ENCODE results near the gene SPOUT1.
"Not testable (repeated sequence)": the region's sequence is repeated elsewhere in the genome, so short reads cannot be mapped to it uniquely, and the experiment has no call there.

SPOUT1 gene, protein sequence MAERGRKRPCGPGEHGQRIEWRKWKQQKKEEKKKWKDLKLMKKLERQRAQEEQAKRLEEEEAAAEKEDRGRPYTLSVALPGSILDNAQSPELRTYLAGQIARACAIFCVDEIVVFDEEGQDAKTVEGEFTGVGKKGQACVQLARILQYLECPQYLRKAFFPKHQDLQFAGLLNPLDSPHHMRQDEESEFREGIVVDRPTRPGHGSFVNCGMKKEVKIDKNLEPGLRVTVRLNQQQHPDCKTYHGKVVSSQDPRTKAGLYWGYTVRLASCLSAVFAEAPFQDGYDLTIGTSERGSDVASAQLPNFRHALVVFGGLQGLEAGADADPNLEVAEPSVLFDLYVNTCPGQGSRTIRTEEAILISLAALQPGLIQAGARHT

DNA sequence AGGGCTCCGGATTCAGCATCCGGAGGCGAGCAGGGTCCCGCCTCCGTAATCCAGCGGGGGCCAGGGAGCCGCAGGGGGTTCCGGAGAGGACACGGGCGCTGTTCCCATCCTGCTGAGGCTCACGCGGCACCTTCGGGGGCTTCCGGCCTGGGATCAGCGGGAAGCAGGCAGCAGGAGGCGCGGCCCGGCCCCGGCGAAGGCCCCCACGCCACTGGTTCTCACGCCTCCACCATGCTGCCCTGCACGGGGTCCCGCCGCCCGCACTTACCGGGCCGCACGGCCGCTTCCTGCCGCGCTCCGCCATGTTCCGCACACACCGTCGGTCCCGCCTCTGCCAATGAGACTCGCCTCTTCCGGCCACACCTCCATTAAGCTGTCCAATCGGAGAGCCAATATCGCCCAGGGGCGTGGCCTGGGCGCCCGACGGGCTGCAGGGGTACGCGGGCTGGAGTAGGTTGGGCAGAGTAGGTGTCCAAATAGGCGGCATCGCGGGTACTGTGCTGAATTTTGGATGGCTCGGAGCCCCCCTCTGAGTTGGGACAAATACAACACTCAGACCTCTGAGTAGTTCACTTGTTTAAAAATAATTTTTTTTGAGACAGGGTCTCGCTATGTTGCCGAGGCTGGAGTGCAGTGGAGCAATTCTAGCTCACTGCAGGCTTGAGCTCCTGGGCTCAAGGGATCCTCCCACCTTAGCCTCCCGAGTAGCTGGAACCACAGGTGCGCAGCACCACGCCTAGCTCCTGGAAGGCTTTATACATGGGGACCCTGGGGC lies at the start of gene SPOUT1:
Gene SPOUT1 (minus strand): TSS at position 318 of the 775 bp plus-strand sequence. CDS start 14 bp downstream, at position 304.
- DNase-seq = peak; percentile 89

DNA sequence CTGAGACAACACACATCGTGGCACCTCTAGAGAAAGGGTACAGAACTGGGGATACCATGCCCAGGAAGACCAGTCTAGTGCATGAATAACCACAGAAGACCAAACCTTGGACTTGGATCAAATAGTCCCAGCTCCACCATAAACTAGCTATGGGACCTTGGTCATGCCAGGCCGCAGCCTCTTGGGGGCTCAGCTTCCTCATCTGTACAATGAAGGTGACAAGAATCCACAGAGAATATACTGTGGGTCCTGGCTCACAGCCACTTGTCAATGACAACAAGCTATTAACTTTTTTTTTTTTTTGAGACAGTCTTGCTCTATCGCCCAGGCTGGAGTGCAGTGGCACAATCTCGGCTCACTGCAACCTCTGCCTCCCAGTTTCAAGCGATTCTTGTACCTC lies 48.3 kb upstream of the SPOUT1 start:
- no peak for DNase-seq

DNA sequence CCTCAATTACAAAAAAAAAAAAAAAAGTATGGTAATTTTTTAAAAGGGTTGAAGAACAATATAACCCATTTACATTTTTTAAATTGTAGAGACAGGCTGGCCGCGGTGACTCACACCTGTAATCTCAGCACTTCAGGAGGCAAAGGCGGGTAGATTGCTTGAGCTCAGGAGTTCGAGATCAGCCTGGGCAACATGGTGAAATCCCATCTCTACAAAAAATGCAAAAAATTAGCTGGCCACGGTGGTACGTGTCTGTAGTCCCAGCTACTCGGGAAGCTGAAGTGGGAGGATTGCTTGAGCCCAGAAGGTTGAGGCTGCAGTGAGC lies 41.3 kb upstream of the SPOUT1 start:
- not testable (repeated sequence) for DNase-seq

DNA sequence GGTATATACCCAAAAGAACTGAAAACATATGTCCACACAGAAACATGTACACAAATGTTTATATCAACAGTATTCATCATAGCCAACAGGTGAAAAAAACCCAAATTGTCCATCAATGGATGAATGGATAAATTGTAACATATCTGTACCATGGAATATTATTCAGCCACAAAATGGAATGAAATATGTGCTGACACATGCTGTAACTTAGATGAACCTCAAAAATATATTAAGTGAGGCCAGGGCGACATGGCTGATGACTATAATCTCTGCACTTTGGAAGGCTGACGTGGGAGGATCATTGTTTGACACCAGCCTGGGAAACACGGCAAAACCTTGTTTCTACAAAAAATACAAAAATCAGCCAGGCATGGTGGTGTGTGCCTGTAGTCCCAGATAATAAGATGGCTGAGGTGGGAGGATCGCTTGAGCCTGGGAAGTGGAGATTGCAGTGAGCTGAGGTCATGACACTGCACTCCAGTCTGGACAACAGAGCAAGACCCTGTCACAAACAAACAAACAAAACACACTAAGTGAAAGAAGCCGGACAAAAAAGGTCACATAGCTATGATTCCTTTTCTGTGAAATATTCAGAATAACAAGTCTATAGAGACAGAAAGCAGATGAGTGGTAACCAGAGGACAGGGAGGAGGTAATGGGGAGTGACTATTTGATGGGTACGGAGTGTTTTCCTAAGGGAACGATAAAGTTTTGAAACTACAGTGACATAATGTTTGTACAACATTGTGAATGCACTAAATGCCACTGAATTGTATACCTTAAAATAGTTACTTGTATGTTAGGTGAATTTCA lies 40.7 kb upstream of the SPOUT1 start:
- DNase-seq = no peak

DNA sequence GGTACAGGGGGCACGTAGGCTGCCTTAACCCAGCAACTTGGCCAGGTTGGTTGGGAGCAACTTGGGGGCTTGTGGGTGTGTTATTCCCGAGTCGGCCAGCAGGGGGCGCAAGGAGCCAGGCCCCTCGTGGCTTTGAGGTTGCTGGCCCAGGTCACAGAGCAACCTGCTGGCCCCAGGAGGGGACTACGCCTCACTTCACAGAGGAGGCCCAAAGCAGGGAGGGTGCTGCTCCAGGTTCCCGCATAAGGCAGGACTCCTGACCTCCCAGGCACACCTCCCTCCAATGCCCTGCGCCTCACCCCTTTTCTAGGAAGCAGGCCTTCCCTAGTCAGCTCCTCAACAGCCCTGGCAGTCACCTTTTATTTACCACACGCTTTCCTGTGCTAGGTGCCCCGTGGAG lies 34.1 kb upstream of the SPOUT1 start:
- peak in 1 of 2 donors; percentile 34 for DNase-seq

DNA sequence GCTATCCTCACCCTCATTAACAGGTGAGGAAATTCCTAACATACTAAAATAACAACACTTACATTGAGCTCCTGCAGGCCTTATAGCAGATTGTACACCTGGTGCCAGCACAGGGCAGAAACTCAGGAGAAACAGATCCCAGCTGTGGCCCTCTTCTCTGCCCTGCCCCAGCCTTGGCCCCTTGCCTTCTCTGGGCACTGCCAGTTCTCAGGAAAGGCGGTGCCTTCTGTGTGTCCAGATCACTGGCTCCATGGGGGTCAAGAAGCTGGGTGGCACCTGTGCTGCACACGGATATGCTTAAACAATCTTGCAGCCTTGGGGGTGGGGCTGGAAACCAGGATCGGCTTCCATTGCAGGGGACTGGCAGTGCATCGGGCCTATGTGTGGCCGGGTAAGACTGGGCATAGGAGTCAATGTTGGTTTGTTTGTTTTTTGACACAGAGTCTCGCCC lies 32.8 kb upstream of the SPOUT1 start:
- DNase-seq = no peak

DNA sequence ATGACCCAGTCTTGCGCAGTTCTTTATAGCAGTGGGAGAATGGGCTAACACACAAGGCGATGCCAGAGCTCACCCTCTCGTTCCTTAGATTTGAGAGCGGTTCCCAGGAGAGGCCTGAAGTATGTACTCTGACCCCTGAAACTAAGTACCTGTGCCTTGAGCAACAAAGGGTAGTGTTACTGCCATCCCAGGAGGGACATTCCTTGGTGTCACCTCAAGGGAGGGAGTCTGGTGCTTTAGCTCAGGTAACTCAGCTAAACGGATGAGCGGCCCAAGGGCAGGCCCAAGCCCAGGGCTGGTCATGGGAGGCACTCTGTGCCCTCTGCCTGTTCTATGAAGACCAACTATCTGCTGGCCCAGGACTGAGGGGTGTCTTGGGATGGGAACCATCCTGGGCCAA lies 31.9 kb upstream of the SPOUT1 start:
- DNase-seq = no peak

DNA sequence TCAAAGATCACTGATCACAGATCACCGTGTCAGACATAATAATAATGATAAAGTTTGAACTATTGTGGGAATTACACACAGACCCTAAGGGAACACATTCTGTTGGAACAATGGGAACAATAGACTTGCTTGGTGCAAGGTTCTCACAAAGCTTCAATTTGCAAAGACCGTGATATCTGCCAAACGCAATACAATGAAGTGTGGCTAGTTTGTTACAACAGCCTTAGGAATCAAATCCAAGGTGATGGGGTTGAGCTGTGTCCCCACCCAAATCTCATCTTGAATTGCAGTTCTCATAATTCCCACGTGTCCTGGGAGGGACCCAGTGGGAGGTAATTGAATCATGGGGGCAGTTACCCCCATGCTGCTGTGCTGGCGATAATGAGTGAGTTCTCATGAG lies 31.3 kb upstream of the SPOUT1 start:
- no peak for DNase-seq

DNA sequence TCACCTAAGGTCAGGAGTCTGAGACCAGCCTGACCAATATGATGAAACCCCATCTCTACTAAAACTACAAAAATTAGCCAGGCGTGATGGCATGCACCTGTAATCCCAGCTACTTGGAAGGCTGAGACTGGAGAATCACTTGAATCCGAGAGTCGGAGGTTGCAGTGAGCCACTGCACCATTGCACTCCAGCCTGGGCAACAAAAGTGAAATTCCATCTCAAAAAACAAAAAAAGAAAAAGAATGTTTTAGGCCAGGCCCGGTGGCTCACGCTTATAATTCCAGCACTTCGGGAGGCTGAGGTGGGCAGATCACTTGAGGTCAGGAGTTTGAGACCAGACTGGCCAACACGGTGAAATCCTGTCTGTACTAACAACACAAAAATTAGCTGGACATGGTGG lies 28.9 kb upstream of the SPOUT1 start:
- DNase-seq = not testable (repeated sequence)

DNA sequence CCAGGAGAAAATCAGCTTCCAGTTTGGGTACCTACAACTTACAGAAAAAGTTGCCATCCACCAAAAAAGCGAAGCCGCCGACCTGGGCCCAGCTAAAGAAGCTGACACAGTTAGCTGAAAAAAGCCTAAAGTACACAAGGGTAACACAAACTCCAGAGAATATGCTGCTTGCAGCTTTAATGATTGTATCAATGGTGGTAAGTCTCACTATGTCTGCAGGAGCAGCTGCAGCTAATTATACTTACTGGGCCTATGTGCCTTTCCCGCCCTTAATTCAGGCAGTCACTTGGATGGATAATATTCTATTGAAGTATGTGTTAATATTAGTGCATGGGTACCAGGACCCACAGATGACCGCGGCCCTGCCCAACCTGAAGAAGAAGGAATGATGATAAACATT lies 24.9 kb upstream of the SPOUT1 start:
- DNase-seq = not testable (repeated sequence)

DNA sequence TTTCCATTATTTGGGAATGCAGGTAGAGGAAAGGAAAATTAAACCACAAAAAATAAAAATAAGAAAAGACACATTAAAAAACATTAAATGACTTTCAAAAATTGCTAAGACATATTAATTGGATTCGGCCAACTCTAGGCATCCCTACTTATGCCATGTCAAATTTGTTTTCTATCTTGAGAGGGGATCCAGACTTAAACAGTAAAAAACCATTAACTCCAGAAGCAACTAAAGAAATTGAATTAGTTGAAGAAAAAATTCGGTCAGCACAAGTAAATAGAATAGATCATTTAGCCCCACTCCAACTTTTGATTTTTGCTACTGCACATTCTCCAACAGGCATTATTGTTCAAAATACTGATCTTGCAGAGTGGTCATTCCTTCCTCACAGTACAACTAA lies 23.1 kb upstream of the SPOUT1 start:
- not testable (repeated sequence) for DNase-seq

DNA sequence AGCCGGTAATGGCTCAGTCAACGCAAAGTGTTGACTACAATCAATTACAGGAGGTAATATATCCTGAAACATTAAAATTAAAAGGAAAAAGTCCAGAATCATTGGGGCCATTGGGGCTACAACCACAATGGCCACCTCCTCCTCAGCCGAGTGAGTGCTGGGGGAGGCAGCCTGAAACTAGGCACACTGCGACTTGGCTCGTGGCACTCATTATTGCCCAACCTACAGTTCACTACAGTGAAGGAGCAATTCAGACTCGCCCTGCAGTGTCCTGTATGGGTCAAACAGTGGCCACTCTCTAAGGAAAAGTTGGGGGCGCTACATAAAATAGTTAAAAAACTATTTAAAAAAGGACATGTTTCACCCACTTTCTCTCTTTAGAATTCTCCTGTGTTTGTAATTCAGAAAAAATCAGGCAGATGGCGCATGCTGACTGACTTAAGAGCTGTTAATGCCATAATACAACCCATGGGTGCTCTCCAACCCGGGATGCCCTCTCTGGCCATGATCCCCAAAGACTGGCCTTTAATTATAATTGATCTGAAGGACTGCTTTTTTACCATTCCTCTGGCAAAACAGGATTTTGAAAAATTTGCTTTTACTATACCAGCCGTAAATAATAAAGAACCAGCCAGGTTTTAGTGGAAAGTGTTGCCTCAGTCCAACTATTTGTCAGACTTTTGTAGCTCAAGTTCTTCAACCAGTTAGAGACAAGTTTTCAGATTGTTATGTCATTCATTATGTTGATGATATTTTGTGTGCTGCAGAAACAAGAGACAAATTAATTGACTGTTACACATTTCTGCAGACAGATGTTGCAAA lies 22.4 kb upstream of the SPOUT1 start:
- DNase-seq = peak in 1 of 2 donors; percentile 66

DNA sequence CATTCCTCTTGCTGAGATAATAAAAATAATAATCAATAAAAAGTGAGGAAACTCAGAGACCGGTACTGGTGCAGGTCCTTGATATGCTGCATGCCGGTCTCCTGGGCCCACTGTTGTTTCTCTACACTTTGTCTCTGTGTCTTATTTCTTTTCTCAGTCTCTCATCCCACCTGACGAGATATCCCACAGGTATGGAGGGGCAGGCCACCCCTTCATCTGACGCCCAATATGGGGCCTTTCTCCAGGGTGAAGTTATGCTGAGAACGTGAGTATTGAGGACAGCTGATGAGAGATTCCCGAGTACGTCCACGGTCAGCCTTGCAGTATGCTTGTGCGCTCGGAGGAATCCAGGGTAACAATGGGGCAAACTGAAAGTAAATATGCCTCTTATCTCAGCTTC lies 21.4 kb upstream of the SPOUT1 start:
- DNase-seq = not testable (repeated sequence)

DNA sequence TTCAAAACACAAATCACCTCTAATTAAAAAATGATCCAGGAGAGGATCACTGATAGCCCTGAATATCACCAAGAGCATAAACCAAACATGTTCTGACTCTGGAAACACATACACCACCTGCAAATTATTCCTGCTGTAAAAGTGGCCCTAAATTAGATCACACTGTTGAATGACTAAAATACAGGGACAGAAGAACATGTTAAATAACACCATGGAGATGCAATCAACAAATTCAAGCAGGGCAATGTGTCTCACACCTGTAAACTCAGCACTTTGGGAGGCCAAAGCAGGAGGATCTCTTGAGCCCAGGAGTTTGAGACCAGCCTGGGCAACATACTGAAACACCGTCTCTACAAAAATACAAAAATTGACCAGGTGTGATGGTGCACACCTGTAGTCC lies 18.2 kb upstream of the SPOUT1 start:
- no peak for DNase-seq

DNA sequence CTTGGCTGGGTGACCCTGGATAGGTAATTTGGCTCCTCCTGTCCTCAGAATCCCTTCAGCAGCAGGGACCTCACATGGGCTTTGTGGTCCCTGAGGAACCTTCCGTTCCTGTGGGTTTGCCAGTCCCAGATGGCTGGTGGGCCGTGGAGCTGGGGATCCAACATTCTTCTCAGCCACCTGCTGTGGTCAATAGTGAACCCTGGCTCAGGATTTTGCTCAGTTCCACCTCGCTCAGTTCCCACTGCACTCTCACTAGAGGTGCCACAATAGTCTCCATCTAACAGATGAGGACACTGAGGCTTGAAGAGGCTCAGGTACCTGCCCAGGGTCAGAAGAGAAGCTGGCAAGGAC lies 17.1 kb upstream of the SPOUT1 start:
- DNase-seq = no peak

DNA sequence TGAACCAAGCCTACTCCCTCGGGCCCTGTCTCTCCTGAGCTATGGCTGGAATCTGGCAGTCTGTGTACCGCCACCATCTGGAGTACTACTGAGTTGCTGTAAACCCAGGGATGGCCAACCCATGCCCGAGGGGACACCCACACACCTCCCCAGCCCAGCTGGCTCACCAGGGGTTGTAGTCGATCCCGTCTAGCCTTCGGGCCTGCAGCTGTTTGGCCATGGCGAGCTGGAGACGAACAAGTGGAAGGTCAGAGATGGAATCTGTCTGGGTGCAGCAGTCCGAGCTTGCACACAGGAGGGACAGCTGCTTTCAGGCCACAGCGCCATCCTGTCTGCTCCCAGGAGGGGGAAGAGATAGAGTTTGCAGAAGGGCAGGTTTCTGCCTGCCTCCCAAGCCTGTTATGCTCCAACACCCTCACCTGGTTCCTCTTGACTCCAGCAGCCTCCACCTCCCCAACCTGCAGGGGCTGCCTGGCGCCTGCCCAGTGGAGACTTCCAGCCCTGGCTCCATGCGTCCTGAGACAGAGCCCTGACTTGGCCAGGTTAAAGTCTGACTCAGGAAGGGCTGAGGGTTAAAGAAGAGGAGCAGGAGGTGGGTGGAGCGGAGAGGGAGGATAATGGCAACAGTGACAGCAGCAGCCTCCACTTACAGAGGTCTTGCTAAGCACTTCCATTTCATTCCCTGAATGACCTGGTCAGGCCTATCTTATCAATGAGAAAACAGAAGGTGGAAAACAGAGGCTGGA lies 15.8 kb upstream of the SPOUT1 start:
- no peak for DNase-seq

DNA sequence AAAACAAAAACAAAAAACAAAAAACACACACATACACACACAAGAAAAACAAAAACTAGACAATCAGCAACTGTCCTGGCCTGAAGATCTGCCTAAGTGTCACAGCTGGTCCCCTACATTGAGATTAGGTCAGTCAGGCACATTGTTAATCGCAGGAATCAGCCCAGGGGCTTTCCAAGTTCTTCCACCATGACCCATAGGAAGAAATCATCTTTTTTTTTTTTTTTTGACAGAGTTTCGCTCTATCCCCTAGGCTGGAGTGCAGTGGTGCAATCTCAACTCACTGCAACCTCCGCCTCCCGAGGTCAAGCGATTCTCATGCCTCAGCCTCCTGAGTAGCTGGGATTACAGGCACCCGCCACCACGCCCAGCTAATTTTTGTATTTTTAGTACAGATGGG lies 13.6 kb upstream of the SPOUT1 start:
- DNase-seq = not testable (repeated sequence)

DNA sequence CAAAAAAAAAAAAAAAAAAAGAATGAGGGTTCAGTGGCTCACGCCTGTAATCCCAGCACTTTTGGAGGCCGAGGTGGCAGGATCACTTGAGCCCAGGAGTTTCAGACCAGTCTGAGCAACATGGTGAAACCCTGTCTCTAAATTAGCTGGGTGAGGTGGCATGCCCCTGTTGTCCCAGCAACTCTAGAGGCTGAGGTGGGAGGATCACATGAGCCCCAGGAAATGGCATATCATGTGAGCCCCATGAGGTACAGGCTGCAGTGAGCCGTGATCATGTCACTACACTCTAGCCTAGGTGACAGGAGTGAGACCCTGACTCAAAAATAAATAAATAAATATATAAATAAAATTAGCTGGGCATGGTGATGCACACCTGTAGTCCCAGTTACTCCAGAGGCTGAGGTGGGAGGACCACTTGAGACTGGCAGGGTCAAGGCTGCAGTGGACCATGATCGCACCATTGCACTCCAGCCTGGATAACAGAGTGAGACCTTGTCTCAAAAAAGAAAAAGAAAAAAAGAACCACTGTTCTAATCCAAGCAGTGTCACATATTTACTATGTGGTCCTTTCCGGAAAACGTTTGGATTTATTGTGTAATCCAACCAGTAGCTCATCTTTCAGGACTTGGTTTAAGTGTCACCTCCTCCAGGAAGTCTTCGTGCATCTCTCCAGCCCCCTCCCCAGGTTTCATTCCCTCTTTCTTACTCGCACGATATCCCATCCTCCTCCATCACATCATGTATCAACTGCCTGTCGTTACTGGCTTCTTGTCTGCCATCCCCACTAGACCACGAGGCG lies 12.3 kb upstream of the SPOUT1 start:
- no peak for DNase-seq

DNA sequence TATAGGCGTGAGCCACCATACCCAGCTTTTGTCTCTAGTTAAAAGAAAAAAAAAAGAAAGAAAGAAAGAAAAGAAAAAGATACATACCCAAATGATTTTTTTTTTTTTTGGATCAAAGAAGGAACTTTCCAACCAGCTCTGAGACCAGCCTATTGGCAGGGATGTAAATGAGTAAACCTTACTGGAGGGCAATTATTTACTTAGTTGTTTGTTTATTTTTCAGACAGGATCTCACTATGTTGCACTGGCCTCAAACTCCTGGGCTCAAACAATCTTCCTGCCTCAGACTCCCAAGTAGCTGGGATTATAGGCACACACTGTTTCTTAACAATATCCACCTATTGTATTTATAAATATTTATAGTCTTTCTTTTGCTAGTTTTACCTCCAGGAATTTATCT lies 10.9 kb upstream of the SPOUT1 start:
- no peak for DNase-seq

DNA sequence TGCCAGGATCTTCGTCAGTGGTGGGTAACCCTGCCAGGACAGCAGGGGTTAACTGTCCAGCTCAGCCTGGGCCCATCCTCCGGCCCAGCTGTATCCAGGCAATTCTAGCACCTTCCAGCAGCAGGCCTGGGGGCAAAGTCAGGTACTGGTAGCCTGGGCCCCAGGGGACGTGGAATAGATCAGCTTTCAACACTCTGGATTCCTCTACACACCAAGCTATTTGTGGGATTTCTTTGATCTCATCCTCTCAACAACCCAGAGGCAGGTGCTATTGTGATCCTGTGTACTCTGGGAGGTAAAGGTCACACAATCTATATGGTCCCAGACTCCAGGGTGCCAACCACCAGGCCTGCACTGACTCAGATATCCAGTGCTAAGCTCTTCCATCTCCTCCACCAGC lies 8.7 kb upstream of the SPOUT1 start:
- no peak for DNase-seq

Measured in hippocampal formation (tissue), 2 donors.